ES-I3 (cell line): Measurements from ENCODE around the gene NBDY.
"Not testable (repeated sequence)": the region's sequence is repeated elsewhere in the genome, so short reads cannot be mapped to it uniquely, and the experiment has no call there.

Source experiments
- H3K36me3 ChIP-seq: 2 replicates; pipeline ENCODE4 v1.6.1; 2013; ENCODE audit warnings: mild to moderate bottlenecking, low read length, control low read depth, moderate library complexity; ENCODE audit not compliant: insufficient read depth
- H3K4me1 ChIP-seq: 2 replicates; pipeline ENCODE4 v1.6.1; 2013; ENCODE audit warnings: mild to moderate bottlenecking, control low read depth, low read length; ENCODE audit not compliant: insufficient read depth
- H3K9ac ChIP-seq: 2 replicates; pipeline ENCODE4 v1.6.1; 2013; ENCODE audit warnings: low read depth, mild to moderate bottlenecking, low read length, moderate library complexity
- H3K9me3 ChIP-seq: 2 replicates; pipeline ENCODE4 v1.6.1; 2013; ENCODE audit warnings: mild to moderate bottlenecking, low read length, moderate library complexity; ENCODE audit not compliant: control insufficient read depth, insufficient read depth

The NBDY gene

DNA sequence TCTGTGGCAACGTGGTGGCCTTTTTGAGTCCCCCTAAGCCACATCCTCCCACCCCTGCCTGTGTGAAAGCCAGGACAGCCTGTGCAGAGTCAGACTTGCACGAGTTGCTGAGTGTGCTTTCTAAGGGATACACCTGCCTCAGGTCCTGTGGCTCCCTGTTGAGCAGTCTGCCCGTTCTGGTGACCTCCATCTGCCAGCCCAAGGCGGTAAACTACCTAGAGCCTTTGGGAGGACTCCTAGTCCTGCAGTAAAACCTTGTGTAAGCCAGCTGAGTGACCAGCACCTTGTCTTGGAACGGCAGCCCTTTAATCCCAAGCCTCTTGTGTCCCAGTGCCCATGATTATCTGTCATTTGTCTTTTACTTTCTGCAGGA lies 69.3 kb downstream of the NBDY start:
- Histone ChIP-seq H3K36me3 (no peaks in the 10 kb centered on the region), H3K4me1 (no peaks in the 10 kb centered on the region; the same call in 1 of the 2 replicates), H3K9me3 (no peaks in the 10 kb centered on the region), H3K9ac (no peak overlapping the region)

- H3K4me1 ChIP-seq, result peaks cover 5% of the 10 kb centered on the region
- H3K9me3 ChIP-seq, result no peaks in the 10 kb centered on the region
- H3K36me3 ChIP-seq, result no peaks in the 10 kb centered on the region
- H3K9ac ChIP-seq, result no peak overlapping the region
Observed at GRCh38 chrX:56798866-56799758, 70.1 kb downstream of the NBDY start.

- Histone ChIP-seq H3K9me3 (no peaks in the 10 kb centered on the region), H3K4me1 (peaks cover 13% of the 10 kb centered on the region), H3K36me3 (no peaks in the 10 kb centered on the region), H3K9ac (no peak overlapping the region)
Observed at GRCh38 chrX:56800307-56800706, 71.3 kb downstream of the NBDY start.

- Histone ChIP-seq H3K4me1 (peaks cover 13% of the 10 kb centered on the region), H3K9ac (no peak overlapping the region), H3K9me3 (no peaks in the 10 kb centered on the region), H3K36me3 (no peaks in the 10 kb centered on the region)
Observed at GRCh38 chrX:56800801-56801200, 71.8 kb downstream of the NBDY start.

GRCh38 chrX:56802428-56802827 lies 73.4 kb downstream of the NBDY start:
- Histone ChIP-seq H3K4me1 (peaks cover 13% of the 10 kb centered on the region), H3K36me3 (no peaks in the 10 kb centered on the region), H3K9me3 (no peaks in the 10 kb centered on the region), H3K9ac (no peak overlapping the region)

DNA sequence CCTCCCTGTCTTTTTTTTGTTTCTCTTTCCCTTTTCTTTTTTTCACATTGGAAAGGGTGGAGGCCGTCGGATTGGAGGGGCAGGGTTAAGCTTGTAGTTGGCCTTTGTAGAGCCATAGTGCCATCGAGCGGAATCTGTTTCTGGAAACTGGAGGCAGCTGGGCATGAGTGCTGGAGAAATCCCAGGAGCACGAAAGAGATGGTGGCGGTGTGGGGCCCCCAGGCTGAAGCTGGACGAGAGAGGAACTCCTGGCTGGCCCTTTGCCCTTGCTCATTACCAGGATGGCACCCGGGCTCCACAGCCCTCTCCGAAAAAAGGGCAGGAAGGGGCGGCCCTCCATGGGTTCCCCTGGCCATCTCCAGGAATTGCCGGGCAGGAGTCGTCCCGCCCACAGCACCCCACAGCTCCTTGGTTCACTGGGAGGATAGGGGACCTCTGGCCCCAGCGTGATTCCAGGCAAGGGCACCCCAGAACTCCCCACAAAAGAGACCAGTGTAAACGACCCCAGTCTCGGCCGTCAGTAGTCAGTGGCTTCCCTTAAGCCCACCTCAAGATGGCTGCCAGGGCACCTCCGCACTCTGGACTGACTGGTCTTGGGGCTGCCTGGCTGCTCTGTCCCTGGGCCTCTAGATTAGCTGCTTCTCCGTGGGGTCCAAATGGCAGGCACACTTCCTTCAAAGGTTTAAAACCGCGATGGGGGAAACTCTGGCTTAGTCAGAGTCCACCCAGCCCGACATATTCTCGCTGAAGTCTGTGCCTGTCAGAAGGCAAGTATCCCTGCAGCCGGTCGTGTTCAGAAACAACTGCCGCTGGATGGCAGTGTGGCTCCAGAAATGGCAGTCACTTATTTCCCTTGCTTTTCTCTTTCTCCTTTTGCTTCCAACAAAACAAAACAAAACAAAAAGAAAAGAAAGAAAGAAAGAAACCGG lies 74.1 kb downstream of the NBDY start:
- peaks cover 13% of the 10 kb centered on the region for H3K4me1 ChIP-seq
- H3K9ac ChIP-seq, result no peak overlapping the region
- H3K9me3 ChIP-seq, result no peaks in the 10 kb centered on the region
- H3K36me3 ChIP-seq, result no peaks in the 10 kb centered on the region

- H3K36me3 ChIP-seq, result no peaks in the 10 kb centered on the region
- no peaks in the 10 kb centered on the region for H3K9me3 ChIP-seq
- H3K4me1 ChIP-seq, result peaks cover 13% of the 10 kb centered on the region
- H3K9ac ChIP-seq, result no peak overlapping the region
Observed at GRCh38 chrX:56803850-56804681, 75.0 kb downstream of the NBDY start.

DNA sequence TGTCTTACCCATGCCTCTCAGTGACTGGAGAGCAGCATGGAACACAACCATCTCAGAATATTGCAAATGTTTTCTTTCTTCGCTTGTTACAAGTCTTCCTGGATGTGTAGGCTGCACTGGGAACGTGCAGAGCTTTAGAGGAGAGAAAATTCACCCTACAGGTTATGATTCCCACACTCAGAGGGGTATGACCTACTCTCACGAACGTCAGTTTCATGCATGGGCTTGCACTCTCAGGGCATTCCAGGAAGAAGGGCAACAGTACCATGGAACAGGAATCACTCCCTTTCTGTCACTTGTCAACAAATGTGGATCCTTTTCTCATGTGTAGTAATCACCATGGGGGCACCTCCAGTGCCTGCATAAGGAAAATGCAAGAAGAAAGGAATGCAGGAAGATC lies 75.8 kb downstream of the NBDY start:
- H3K9me3 ChIP-seq, result no peaks in the 10 kb centered on the region
- no peaks in the 10 kb centered on the region for H3K36me3 ChIP-seq
- H3K9ac ChIP-seq, result no peak overlapping the region
- H3K4me1 ChIP-seq, result peaks cover 13% of the 10 kb centered on the region

DNA sequence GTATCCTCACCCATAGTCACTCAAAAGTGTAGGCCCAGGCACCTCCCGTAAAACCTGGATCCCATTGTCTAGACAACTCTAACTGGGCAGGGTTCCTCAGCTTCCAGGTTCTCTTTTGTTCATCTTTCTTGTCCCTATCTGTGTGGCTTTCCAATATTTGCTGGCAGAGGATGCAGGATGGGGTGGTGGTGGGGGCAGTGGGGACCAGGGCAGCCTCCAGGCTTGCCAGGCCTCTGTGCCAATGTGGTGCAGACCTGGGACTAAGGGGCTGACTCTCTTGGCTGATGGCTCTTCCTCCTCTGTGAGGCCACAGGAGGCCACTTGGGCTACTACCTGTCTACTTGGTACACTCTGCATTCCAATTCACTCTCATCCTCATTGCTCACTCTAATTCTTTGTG lies 76.4 kb downstream of the NBDY start:
- no peaks in the 10 kb centered on the region for H3K36me3 ChIP-seq
- no peaks in the 10 kb centered on the region for H3K9me3 ChIP-seq
- H3K4me1 ChIP-seq, result peaks cover 13% of the 10 kb centered on the region
- H3K9ac ChIP-seq, result no peak overlapping the region

DNA sequence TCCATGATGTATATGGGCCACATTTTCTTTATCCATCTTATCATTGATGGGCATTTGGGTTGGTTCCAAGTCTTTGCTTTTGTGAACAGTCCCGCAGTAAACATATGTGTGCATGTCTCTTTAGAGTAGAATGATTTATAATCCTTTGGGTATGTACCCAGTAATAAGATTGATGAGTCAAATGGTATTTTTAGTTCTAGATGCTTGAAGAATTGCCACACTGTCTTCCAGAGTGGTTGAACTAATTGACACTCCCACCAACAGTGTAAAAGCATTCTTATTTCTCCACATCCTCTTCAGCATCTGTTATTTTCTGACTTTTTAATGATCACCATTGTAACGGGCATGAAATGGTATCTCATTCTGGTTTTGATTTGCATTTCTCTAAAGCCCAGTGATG lies 77.1 kb downstream of the NBDY start:
- not testable (repeated sequence) for H3K36me3 ChIP-seq

DNA sequence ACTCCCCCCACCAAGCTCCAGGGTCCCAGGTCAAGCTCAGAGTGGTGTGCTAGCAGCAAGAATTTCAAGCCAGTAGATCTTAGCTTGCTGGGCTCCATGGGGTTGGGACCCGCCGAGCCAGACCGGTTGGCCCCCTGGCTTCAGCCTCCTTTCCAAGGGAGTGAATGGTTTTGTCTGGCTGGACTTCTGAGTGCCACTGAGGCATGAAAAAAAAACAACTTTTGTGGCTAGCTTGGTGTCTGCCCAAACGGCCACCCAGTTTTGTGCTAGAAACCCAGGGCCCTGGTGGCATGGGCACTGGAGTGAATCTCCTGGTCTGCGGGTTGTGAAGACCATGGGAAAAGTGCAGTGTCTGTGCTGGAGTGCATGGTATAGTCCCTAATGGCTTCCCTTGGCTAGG lies 82.6 kb downstream of the NBDY start:
- H3K9me3 ChIP-seq, result no peaks in the 10 kb centered on the region
- no peaks in the 10 kb centered on the region for H3K36me3 ChIP-seq
- no peak overlapping the region for H3K9ac ChIP-seq
- no peaks in the 10 kb centered on the region for H3K4me1 ChIP-seq

More for the DNA sequence above, 77.1 kb downstream of the NBDY start:
- H3K9ac ChIP-seq, H3K9me3 ChIP-seq: not testable (repeated sequence)
- H3K4me1 ChIP-seq, result peaks cover 13% of the 10 kb centered on the region

GRCh38 chrX:56812515-56813105 lies 83.6 kb downstream of the NBDY start:
- Histone ChIP-seq H3K4me1 (no peaks in the 10 kb centered on the region), H3K9ac (no peak overlapping the region), H3K9me3 (no peaks in the 10 kb centered on the region), H3K36me3 (no peaks in the 10 kb centered on the region)

GRCh38 chrX:56813318-56813837 lies 84.3 kb downstream of the NBDY start:
- H3K4me1 ChIP-seq, result no peaks in the 10 kb centered on the region
- H3K9ac ChIP-seq, result no peak overlapping the region
- no peaks in the 10 kb centered on the region for H3K9me3 ChIP-seq
- H3K36me3 ChIP-seq, result no peaks in the 10 kb centered on the region
